ENCODE results near the gene LMTK2. TPM values are rescaled to one million over a fixed set of nuclear protein-coding genes. Genes with fewer than 3 reads are reported as not detected.

Gene LMTK2
- total RNA-seq, 1 donor from 2014 or later, result 21.6 TPM

DNA sequence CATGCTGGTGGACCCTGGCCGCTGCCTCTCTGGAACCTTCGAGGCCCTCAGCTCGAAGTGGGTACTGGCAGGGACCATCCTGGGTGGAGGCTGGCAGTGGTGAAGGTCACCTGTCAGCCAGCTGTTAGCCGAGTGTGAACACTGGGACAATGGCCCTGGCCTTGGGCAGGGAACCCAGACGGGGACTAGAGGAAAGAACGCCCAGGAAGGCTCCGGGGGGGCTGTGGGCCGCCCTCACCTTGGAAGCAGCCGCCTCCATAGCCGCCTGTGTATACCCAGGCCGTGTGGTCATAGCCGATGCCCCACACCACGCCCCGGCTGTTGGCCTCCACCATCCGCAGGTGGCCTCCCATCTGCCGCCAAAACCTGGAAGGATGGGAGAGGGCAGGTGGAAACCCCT is 122.1 kb downstream of the LMTK2 start:
- no peak for DNase-seq (ENCODE audit: extremely low spot score in 2 of 2)
- Histone ChIP-seq H3K9me3 (no peaks in the 10 kb centered on the region), H3K27ac (no peak overlapping the region), H3K4me3 (no peak overlapping the region), H3K4me1 (no peaks in the 10 kb centered on the region), H3K27me3 (no peaks in the 10 kb centered on the region), H3K36me3 (peaks cover 0 to 24% of the 10 kb centered on the region in 2 donors)
- intact Hi-C loops (cut with DNase I), result no loop called here
- TF ChIP-seq POLR2AphosphoS5 (IDR thresholded peaks at IDR 0.05; ENCODE audit: insufficient read depth in 1 of 2, low read depth in 1 of 2), result no peak

DNA sequence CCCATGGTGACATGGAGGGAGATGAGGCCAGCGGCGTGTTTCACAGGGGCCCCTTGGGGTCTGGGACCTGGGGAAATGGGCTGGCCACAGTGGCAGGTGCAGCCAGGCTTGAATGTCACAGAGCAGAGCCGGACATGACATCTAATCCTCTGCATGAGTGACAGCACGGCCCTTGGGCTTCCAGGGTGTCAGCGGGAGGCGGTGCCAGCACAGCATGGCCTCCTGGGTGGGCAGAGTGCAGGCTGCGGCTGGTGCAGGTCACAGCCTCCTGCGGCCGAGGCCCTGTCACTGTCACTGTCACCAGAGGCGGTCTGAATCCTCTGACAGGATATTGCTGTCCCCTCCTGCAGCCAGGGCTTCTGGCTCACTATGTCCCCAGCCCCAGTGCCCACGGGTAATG is 122.8 kb downstream of the LMTK2 start:
- intact Hi-C loops (cut with DNase I), result no loop called here
- Histone ChIP-seq H3K9me3 (no peaks in the 10 kb centered on the region), H3K36me3 (peaks cover 0 to 25% of the 10 kb centered on the region in 2 donors), H3K27me3 (no peaks in the 10 kb centered on the region), H3K4me3 (no peak overlapping the region), H3K27ac (no peak overlapping the region), H3K4me1 (no peaks in the 10 kb centered on the region)
- TF ChIP-seq POLR2A (IDR thresholded peaks at IDR 0.05), result no peak
- no peak for TF ChIP-seq CTCF (IDR thresholded peaks at IDR 0.05)
- TF ChIP-seq POLR2AphosphoS5 (IDR thresholded peaks at IDR 0.05; ENCODE audit: insufficient read depth in 1 of 2, low read depth in 1 of 2), result no peak
- no peak for DNase-seq (ENCODE audit: extremely low spot score in 2 of 2)

DNA sequence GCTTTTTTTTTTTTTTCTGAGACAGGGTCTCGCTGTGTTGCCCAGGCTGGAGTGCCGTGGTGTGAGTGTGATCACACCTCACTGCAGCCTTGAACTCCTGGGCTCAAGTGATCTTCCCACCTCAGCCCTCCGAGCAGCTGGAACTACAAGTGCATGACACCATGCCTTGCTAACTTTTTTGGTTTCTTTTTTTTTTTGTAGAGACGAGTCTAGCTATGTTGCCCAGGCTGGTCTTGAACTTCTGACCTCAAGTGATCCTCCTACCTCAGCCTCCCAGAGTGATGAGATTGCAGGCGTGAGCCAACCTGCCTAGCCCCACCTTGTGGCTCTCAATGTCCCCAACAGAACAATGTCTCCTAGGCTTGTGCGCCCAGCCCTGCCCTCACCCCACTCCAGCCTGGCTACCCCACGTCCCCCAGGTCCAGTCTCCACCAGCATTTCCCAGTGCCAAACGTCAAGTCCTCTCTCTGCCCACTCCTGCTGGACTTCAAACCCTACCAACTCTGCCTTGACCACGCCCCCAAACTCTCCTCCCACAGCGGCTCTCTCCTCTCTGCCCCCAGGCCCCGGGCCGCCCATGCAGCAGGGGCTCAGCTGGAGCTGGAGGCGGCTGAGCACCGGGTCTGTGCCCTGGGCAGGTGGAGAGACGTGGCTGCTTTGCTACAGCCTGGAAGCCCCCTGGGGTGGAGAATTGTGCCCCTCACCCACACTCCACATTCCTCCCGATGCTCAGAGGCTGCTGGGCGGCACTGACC is 123.5 kb downstream of the LMTK2 start:
- Histone ChIP-seq H3K27me3 (no peaks in the 10 kb centered on the region), H3K9me3 (no peaks in the 10 kb centered on the region), H3K4me3 (no peak overlapping the region), H3K27ac (no peak overlapping the region), H3K36me3 (peaks cover 0 to 25% of the 10 kb centered on the region in 2 donors), H3K4me1 (no peaks in the 10 kb centered on the region)
- TF ChIP-seq POLR2AphosphoS5 (IDR thresholded peaks at IDR 0.05; ENCODE audit: insufficient read depth in 1 of 2, low read depth in 1 of 2) (no peak), POLR2A (IDR thresholded peaks at IDR 0.05) (no peak), CTCF (IDR thresholded peaks at IDR 0.05) (no peak)
- intact Hi-C loops (cut with DNase I), result no loop called here
- no peak for DNase-seq (ENCODE audit: extremely low spot score in 2 of 2)

DNA sequence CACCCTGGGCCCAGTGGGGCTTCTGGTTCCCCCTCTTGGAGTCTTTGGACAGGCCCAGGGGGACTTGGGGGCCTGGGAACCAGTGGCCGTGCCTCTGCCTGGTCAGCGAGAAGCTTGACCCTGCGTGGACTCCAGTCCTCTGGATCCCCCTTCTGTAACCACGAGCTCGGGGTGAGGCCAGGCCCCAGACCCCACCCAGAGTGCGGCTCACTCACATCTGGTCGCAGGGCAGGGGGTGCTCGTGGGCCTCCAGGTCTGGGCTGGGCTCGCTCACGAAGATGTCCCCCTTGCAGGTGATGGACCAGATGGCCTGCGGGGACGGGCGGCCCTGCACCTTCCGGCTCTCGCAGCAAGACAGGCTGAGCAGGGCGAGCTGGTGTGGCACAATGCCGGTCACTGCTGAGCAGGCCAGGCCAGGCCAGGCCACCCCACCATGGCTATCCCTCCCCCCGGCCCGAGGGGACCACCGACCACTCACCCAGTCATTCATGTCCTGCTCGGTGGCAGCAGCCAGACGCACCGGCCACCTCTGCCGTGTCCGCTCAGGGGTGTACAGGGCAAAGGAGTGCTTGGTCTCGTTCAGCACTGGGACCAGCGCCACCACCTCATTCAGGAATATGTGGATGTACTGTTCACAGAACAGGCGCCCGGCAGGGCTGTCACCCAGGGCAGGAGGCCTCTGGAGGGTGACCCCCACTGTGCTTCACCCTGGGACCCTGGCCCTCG is 124.2 kb downstream of the LMTK2 start:
- Histone ChIP-seq H3K27me3 (no peaks in the 10 kb centered on the region), H3K4me3 (no peak overlapping the region), H3K9me3 (no peaks in the 10 kb centered on the region), H3K4me1 (no peaks in the 10 kb centered on the region), H3K27ac (no peak overlapping the region), H3K36me3 (peaks cover 0 to 20% of the 10 kb centered on the region in 2 donors)
- TF ChIP-seq POLR2A (IDR thresholded peaks at IDR 0.05) (no peak), POLR2AphosphoS5 (IDR thresholded peaks at IDR 0.05; ENCODE audit: insufficient read depth in 1 of 2, low read depth in 1 of 2) (no peak), CTCF (IDR thresholded peaks at IDR 0.05) (no peak)
- DNase-seq (ENCODE audit: extremely low spot score in 2 of 2), result no peak
- intact Hi-C loops (cut with DNase I), result no loop called here

GRCh38 chr7:98231493-98232262 is 125.0 kb downstream of the LMTK2 start:
- Histone ChIP-seq H3K36me3 (peaks cover 0 to 14% of the 10 kb centered on the region in 2 donors), H3K4me3 (no peak overlapping the region), H3K4me1 (no peaks in the 10 kb centered on the region), H3K27me3 (no peaks in the 10 kb centered on the region), H3K9me3 (no peaks in the 10 kb centered on the region), H3K27ac (no peak overlapping the region)
- intact Hi-C loops (cut with DNase I), result no loop called here
- no peak for TF ChIP-seq CTCF (IDR thresholded peaks at IDR 0.05)
- TF ChIP-seq POLR2A (IDR thresholded peaks at IDR 0.05), result no peak
- TF ChIP-seq POLR2AphosphoS5 (IDR thresholded peaks at IDR 0.05; ENCODE audit: insufficient read depth in 1 of 2, low read depth in 1 of 2), result no peak
- DNase-seq (ENCODE audit: extremely low spot score in 2 of 2), result no peak
